ENCODE data around the gene RPL6. TPM values are rescaled to one million over a fixed set of nuclear protein-coding genes. Genes with fewer than 3 reads are reported as not detected.
A peak's percentile ranks its signal among the peaks of the same experiment; 100 is the strongest.

Gene RPL6
- total RNA-seq, 2 donors from 2014 or later: 544 to 908 TPM

- ATAC-seq (ENCODE audit: insufficient number of reproducible peaks, low FRiP score, low read depth) (no peak), DNase-seq (ENCODE audit: low spot score) (no peak)
- H3K9me3 ChIP-seq: no peaks in the 10 kb centered on the region
- H3K36me3 ChIP-seq: no peaks in the 10 kb centered on the region
- no peaks in the 10 kb centered on the region for H3K27me3 ChIP-seq (replicated peaks; ENCODE audit: insufficient read depth)
- H3K27ac ChIP-seq: no peak overlapping the region
- peaks cover 3 to 5% of the 10 kb centered on the region in 2 donors for H3K4me1 ChIP-seq (ENCODE audit: control insufficient read depth in 1 of 2, low read depth in 2 of 2)
- TF ChIP-seq, protein P1, sequence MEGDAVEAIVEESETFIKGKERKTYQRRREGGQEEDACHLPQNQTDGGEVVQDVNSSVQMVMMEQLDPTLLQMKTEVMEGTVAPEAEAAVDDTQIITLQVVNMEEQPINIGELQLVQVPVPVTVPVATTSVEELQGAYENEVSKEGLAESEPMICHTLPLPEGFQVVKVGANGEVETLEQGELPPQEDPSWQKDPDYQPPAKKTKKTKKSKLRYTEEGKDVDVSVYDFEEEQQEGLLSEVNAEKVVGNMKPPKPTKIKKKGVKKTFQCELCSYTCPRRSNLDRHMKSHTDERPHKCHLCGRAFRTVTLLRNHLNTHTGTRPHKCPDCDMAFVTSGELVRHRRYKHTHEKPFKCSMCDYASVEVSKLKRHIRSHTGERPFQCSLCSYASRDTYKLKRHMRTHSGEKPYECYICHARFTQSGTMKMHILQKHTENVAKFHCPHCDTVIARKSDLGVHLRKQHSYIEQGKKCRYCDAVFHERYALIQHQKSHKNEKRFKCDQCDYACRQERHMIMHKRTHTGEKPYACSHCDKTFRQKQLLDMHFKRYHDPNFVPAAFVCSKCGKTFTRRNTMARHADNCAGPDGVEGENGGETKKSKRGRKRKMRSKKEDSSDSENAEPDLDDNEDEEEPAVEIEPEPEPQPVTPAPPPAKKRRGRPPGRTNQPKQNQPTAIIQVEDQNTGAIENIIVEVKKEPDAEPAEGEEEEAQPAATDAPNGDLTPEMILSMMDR (IDR thresholded peaks at IDR 0.05): no peak
- H3K4me3 ChIP-seq: no peak overlapping the region
Observed at GRCh38 chr12:112386726-112387125, 22.7 kb downstream of the RPL6 start.

GRCh38 chr12:112382866-112383265, 26.5 kb downstream of the RPL6 start:
- H3K36me3 ChIP-seq: no peaks in the 10 kb centered on the region
- ATAC-seq (ENCODE audit: insufficient number of reproducible peaks, low FRiP score, low read depth): no peak
- H3K4me1 ChIP-seq (ENCODE audit: control insufficient read depth in 1 of 2, low read depth in 2 of 2): peaks cover 10 to 18% of the 10 kb centered on the region in 2 donors
- peak overlapping the region; percentile 71 to 79 for H3K27ac ChIP-seq
- DNase-seq (ENCODE audit: low spot score): no peak
- H3K9me3 ChIP-seq: no peaks in the 10 kb centered on the region
- TF ChIP-seq, protein P1 (IDR thresholded peaks at IDR 0.05): no peak
- H3K27me3 ChIP-seq (replicated peaks; ENCODE audit: insufficient read depth): no peaks in the 10 kb centered on the region
- H3K4me3 ChIP-seq: peak overlapping the region; percentile 90

DNA sequence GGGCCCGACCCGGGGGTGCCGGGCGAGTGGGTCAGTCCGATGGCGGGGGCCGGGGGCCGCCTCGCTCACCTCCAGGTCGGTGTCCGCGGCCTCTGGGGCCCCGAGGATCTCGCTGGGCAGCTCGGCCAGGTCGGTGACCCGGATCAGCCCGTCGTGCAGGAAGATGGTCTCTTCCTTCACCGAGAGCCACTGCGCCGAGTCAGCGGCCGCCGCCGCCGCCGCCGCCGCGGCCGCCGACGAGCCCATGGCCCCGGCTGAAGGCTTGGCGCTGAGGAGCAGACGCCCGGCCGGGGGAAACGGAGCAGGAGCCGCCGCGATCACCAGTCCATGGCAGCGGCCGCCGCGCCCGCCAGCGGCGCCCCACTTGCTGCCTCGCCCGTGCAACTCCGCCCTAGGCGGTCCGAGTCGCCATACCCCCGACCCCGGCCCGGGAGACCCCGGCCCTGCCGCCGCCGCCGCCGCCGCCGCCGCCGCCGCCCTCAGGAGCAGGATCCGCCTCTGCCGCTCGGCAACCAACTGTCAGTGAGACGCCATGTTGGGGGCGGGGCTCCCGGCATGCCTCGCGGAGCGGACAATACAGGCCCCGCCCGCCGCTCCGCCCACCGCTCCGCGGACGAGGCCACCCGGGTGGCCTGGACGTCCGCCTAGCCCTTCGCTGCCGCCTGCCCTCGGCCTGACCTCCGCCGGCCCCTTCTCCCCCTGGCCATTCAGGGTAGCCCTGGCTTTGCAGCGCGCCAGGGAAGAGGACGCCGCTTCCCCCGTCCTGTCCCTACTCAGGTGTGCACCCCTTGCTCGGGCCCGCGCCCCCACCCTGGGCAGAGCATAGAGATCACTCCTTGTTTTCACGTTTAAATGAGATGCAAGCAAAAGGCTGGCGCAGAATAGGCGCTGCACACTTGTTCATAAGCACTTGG, 27.3 kb downstream of the RPL6 start, which contains the start of gene HECTD4:
Gene HECTD4 (minus strand): TSS at position 549 of the 914 bp plus-strand sequence. CDS start 303 bp downstream, at position 246.
- peak; percentile 75 for DNase-seq (ENCODE audit: low spot score)
- Histone ChIP-seq H3K27ac (peak within 1 kb of the TSS; percentile 71 to 79), H3K36me3 (no peaks in the 10 kb centered on the region), H3K9me3 (no peaks in the 10 kb centered on the region), H3K4me3 (peak within 1 kb of the TSS; percentile 90), H3K4me1 (ENCODE audit: control insufficient read depth in 1 of 2, low read depth in 2 of 2) (peaks cover 10 to 18% of the 10 kb centered on the region in 2 donors), H3K27me3 (replicated peaks; ENCODE audit: insufficient read depth) (no peaks in the 10 kb centered on the region)
- TF ChIP-seq, protein P1 (IDR thresholded peaks at IDR 0.05): no peak
- ATAC-seq (ENCODE audit: insufficient number of reproducible peaks, low FRiP score, low read depth): peak; percentile 92

DNA sequence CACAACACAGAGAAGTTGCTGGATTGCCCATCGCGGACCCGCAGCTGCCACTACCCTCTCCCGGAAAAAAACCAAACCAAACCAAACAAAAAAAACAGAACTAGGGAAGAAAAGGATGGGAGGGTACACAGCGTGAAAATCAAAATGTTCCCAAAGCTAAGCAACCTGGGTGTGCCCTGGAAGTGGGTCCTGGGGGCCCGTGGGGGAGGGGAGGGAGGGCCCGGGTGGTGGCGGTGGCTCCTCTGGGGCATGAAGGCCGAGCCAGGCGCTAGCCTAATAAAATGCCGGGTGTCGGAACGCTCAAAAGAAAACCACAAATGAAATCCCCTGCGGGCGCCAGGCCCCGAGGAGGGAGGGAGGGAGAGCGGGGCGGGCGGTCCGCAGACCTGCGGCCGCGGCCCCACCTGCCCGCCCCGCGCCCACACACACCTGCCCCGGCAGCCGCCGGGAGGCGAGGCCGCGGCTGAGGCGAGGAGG, 28.0 kb downstream of the RPL6 start:
- ATAC-seq (ENCODE audit: insufficient number of reproducible peaks, low FRiP score, low read depth): no peak
- Histone ChIP-seq H3K4me1 (ENCODE audit: control insufficient read depth in 1 of 2, low read depth in 2 of 2) (peaks cover 10 to 18% of the 10 kb centered on the region in 2 donors), H3K4me3 (peak overlapping the region; percentile 90), H3K27me3 (replicated peaks; ENCODE audit: insufficient read depth) (no peaks in the 10 kb centered on the region), H3K36me3 (no peaks in the 10 kb centered on the region), H3K27ac (peak overlapping the region; percentile 71 to 79), H3K9me3 (no peaks in the 10 kb centered on the region)
- TF ChIP-seq, protein P1 (IDR thresholded peaks at IDR 0.05): no peak
- no peak for DNase-seq (ENCODE audit: low spot score)

- H3K27ac ChIP-seq: no peak overlapping the region
- no peaks in the 10 kb centered on the region for H3K27me3 ChIP-seq (replicated peaks; ENCODE audit: insufficient read depth)
- DNase-seq (ENCODE audit: low spot score): no peak
- peak overlapping the region; percentile 90 for H3K4me3 ChIP-seq
- no peak for ATAC-seq (ENCODE audit: insufficient number of reproducible peaks, low FRiP score, low read depth)
- peaks cover 10 to 18% of the 10 kb centered on the region in 2 donors for H3K4me1 ChIP-seq (ENCODE audit: control insufficient read depth in 1 of 2, low read depth in 2 of 2)
- no peaks in the 10 kb centered on the region for H3K36me3 ChIP-seq
- no peaks in the 10 kb centered on the region for H3K9me3 ChIP-seq
- TF ChIP-seq, protein P1 (IDR thresholded peaks at IDR 0.05): no peak
Observed at GRCh38 chr12:112380663-112381405, 28.6 kb downstream of the RPL6 start.
